ENCODE measurements around the gene IVD.
A peak's percentile ranks its signal among the peaks of the same experiment; 100 is the strongest.
"Not testable (repeated sequence)": the region's sequence is repeated elsewhere in the genome, so short reads cannot be mapped to it uniquely, and the experiment has no call there.

IVD gene

DNA sequence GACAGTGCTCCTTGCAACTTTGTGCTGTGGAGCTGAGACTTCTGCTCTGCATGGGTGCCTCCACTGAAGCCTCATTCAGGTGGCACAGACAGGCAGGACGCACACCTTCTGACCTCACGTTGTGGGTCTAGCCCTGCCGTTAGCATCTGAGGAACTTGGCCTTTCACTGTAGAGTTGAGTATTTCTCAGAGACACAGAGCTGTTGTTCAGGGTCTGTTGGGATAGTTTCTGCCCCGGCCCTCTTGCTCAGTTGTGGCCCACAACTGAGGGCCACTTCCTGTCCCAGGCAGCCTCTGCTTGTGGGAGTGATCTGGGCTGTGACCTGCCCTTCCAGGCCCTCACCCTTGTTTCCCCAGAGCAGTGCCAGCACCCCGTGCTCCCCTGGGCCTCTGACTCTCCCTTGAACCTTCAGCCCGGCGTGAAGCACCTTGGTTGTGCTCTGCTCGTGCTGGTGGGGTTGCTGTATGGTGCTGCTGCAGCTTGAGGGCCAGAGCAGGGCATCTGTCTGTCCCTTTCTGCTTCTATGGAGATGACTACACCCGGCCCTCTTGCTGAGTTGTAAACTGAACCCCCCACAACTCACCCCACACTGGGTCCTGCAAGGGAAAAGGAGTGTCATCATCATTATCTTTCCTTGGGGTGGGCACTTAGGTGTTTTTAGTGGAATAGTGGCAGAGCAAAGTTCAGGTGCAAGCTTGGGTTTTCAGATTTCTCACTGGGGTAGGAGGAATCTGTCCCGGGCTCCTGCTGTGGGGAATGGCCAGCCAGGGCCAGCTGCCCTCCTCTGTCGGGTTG, 46.9 kb downstream of the IVD start:
- H3K4me1 ChIP-seq (ENCODE audit: control insufficient read depth, insufficient read depth, low read length): peaks cover 48% of the 10 kb centered on the region
- no peak overlapping the region for H3K4me3 ChIP-seq (ENCODE audit: low read depth, low read length)
- no peaks in the 10 kb centered on the region for H3K27me3 ChIP-seq (ENCODE audit: control insufficient read depth, insufficient read depth, low read length)
- peaks cover 9% of the 10 kb centered on the region; the same call in 1 of the 2 replicates for H3K36me3 ChIP-seq (ENCODE audit: control insufficient read depth, insufficient read depth, low read length)
- H3K27ac ChIP-seq (ENCODE audit: low read depth, low read length): peak overlapping the region; percentile 35
- no peaks in the 10 kb centered on the region for H3K9me3 ChIP-seq (ENCODE audit: control insufficient read depth, insufficient read depth, low read length)
- H3K9ac ChIP-seq (ENCODE audit: low read depth, low read length): no peak overlapping the region; the same call in 1 of the 2 replicates

DNA sequence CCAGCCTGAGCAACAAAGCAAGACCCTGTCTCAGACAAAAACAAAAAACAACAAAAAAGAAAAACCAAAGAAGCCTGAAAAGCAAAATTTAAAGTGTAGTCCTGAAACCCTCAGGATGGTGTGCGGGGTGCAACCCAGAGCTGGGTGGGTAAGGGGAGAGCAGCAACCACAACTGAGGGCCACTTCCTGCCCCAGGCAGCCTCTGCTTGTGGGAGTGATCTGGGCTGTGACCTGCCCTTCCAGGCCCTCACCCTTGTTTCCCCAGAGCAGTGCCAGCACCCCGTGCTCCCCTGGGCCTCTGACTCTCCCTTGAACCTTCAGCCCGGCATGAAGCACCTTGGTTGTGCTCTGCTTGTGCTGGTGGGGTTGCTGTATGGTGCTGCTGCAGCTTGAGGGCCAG, 48.3 kb downstream of the IVD start:
- not testable (repeated sequence) for H3K27ac ChIP-seq (ENCODE audit: low read depth, low read length); H3K9me3 ChIP-seq (ENCODE audit: control insufficient read depth, insufficient read depth, low read length); H3K9ac ChIP-seq (ENCODE audit: low read depth, low read length); H3K27me3 ChIP-seq (ENCODE audit: control insufficient read depth, insufficient read depth, low read length); H3K4me3 ChIP-seq (ENCODE audit: low read depth, low read length)
- Histone ChIP-seq H3K36me3 (ENCODE audit: control insufficient read depth, insufficient read depth, low read length) (peaks cover 13% of the 10 kb centered on the region), H3K4me1 (ENCODE audit: control insufficient read depth, insufficient read depth, low read length) (peaks cover 48% of the 10 kb centered on the region)

DNA sequence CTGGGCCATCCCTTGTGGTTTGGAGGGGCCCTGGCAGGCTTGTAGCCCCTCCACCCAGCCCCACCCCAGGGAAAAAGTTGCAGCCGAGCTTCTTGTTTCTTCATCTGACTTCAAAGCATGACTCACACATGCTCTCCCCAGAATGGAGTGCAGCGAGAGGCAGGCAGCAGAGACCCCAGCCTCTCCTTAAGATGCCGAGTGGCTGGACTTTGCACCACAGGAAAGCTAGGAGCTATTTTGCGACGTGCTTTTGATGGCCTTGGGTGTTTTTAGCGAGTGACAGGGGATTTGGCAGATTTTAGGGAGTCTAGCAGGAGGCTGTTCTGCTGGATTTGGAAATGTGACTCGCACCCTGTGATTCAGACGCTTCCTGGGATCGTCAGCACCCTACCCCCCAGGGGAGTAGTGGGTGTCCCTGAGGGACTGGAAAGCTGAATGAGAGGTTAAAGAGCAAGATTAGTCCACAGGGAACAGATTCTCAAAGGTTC, 49.4 kb downstream of the IVD start:
- Histone ChIP-seq H3K27ac (ENCODE audit: low read depth, low read length) (no peak overlapping the region), H3K4me3 (ENCODE audit: low read depth, low read length) (no peak overlapping the region), H3K4me1 (ENCODE audit: control insufficient read depth, insufficient read depth, low read length) (peaks cover 48% of the 10 kb centered on the region), H3K9me3 (ENCODE audit: control insufficient read depth, insufficient read depth, low read length) (no peaks in the 10 kb centered on the region), H3K9ac (ENCODE audit: low read depth, low read length) (no peak overlapping the region), H3K36me3 (ENCODE audit: control insufficient read depth, insufficient read depth, low read length) (peaks cover 20% of the 10 kb centered on the region), H3K27me3 (ENCODE audit: control insufficient read depth, insufficient read depth, low read length) (no peaks in the 10 kb centered on the region)

DNA sequence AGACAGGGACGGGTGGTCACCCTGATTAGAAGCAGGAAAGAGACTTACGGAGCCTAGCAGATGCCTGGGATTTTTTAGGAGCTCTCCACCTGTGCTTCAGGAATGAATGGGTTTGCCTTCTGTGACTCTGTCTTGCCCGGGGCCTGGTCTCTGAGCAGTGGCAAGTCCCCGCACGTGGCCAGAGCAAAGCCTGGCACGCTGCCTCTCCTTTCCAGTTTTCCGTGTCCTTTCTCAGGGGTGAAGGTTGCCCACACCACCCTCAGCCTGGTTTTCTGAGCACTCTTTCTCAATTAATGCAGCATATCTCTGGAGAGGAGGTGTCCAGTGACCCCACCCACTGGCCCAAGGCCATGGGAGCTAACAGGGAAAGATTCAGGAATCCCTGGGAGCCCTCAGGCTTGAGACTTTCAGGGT, 50.7 kb downstream of the IVD start:
- Histone ChIP-seq H3K4me1 (ENCODE audit: control insufficient read depth, insufficient read depth, low read length) (peaks cover 37% of the 10 kb centered on the region), H3K36me3 (ENCODE audit: control insufficient read depth, insufficient read depth, low read length) (peaks cover 33% of the 10 kb centered on the region), H3K4me3 (ENCODE audit: low read depth, low read length) (no peak overlapping the region), H3K9me3 (ENCODE audit: control insufficient read depth, insufficient read depth, low read length) (no peaks in the 10 kb centered on the region), H3K9ac (ENCODE audit: low read depth, low read length) (no peak overlapping the region), H3K27me3 (ENCODE audit: control insufficient read depth, insufficient read depth, low read length) (no peaks in the 10 kb centered on the region), H3K27ac (ENCODE audit: low read depth, low read length) (no peak overlapping the region)

DNA sequence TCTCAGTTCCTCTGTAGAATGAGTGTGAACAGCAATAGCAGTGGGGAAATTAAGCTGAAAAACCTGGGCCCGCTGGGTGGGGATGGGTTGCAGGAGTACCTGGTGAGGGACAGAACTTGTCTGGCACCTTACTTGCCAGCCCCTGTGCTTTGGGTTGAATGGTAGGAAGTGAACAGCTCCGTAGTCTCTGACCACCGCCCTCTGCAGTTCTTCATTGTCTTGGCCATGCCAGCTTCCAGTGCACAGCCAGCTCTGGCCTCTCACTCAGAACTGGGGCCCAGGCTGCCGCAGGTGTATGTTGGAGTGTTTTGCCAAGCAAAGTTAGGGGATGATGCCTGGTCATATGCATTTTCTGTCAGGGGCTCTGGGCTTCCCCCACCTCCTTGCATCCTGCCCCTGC, 51.1 kb downstream of the IVD start:
- Histone ChIP-seq H3K4me1 (ENCODE audit: control insufficient read depth, insufficient read depth, low read length) (peaks cover 32% of the 10 kb centered on the region), H3K9me3 (ENCODE audit: control insufficient read depth, insufficient read depth, low read length) (no peaks in the 10 kb centered on the region), H3K9ac (ENCODE audit: low read depth, low read length) (no peak overlapping the region), H3K27me3 (ENCODE audit: control insufficient read depth, insufficient read depth, low read length) (no peaks in the 10 kb centered on the region), H3K27ac (ENCODE audit: low read depth, low read length) (no peak overlapping the region), H3K4me3 (ENCODE audit: low read depth, low read length) (no peak overlapping the region), H3K36me3 (ENCODE audit: control insufficient read depth, insufficient read depth, low read length) (peaks cover 37% of the 10 kb centered on the region)

DNA sequence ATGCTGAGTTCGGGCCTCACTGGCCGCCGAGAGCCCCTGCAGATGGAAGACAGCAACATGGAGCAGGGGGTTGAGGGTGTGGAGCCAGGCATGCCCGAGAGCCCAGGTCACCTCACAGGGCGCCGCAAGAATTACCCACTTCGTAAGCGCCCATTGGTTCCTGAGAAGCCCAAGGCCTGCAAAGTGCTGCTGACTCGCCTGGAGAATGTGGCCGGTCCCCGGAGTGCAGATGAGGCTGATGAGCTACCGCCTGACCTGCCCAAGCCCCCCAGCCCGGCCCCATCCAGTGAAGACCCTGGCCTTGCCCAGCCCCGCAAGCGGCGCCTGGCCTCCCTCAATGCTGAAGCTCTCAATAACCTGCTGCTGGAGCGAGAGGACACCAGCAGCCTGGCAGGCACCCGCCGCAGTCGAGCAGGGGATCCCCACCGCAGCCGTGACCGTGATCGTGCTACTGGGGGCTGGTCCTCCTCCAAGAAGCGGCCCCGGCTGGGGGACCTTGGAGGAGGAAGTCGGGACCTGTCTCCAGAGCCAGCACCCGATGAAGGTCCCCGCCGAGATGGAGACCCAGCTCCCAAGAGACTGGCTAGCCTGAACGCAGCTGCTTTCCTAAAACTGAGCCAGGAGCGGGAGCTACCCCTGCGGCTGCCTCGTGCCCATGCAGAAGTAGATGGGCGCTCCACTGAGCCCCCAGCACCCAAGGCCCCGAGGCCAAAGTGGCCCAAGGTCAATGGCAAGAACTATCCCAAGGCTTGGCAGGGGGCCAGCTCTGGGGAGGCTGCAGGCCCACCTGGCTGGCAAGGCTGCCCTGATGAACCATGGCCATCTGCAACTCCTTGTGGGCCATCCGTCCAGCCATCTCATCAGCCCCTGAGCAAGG, 53.1 kb downstream of the IVD start:
- Histone ChIP-seq H3K9ac (ENCODE audit: low read depth, low read length) (no peak overlapping the region), H3K27me3 (ENCODE audit: control insufficient read depth, insufficient read depth, low read length) (no peaks in the 10 kb centered on the region), H3K9me3 (ENCODE audit: control insufficient read depth, insufficient read depth, low read length) (no peaks in the 10 kb centered on the region), H3K4me3 (ENCODE audit: low read depth, low read length) (no peak overlapping the region), H3K36me3 (ENCODE audit: control insufficient read depth, insufficient read depth, low read length) (peaks cover 57% of the 10 kb centered on the region), H3K4me1 (ENCODE audit: control insufficient read depth, insufficient read depth, low read length) (peaks cover 15% of the 10 kb centered on the region; the same call in 1 of the 2 replicates), H3K27ac (ENCODE audit: low read depth, low read length) (no peak overlapping the region)

DNA sequence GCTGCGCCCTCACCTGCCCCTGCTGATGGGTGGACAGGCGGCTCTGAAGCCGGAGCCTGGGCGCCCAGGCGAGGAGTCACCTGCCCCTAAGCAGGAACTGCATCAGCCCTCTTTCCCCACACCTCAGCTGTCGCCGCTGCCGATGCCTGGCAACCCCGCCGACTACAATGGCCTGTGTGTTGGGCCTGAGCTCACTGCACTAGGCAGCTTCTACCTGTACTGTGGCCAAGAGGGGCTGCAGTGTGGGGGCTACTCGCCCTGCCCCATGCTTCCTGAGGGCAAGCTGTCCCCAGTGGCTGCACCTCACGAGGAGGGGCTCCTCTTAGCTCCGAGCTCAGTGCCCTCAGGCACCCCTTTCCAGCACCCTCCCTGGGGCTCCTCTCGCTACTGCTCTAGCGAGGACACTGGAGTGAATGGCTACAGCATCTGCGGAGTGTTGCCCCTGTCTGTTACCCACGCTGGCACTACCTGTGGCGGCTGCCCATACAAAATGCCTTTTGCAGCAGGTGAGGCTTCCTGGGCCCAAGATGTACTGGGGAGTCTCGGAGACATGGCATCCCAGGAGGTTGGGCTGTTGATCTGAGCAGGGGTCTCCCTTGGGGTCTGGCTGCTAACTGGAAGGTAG, 53.9 kb downstream of the IVD start:
- H3K27ac ChIP-seq (ENCODE audit: low read depth, low read length): no peak overlapping the region
- no peak overlapping the region for H3K4me3 ChIP-seq (ENCODE audit: low read depth, low read length)
- H3K4me1 ChIP-seq (ENCODE audit: control insufficient read depth, insufficient read depth, low read length): peaks cover 12% of the 10 kb centered on the region; the same call in 1 of the 2 replicates
- peaks cover 64% of the 10 kb centered on the region for H3K36me3 ChIP-seq (ENCODE audit: control insufficient read depth, insufficient read depth, low read length)
- no peaks in the 10 kb centered on the region for H3K27me3 ChIP-seq (ENCODE audit: control insufficient read depth, insufficient read depth, low read length)
- H3K9me3 ChIP-seq (ENCODE audit: control insufficient read depth, insufficient read depth, low read length): no peaks in the 10 kb centered on the region
- H3K9ac ChIP-seq (ENCODE audit: low read depth, low read length): no peak overlapping the region

DNA sequence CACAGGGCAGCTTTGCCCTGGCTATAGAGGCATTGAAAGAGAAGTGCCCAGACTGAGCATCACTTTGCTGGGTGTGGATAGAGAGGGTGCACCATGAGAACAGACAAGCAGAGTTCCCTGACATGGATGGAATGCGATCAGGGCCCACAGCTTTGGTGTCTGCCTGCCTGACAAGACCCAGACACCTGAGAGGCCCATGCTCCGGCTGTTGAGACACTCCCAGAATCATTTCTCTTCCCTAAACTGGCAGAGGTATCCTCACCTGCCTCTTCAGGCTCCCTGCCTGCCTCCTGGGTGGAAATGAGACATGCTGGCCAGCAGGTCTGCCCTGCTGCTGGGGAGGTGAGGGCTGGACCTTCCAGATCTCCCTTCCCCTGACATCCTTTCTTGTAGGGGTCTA, 54.8 kb downstream of the IVD start:
- H3K9ac ChIP-seq (ENCODE audit: low read depth, low read length): no peak overlapping the region
- H3K4me3 ChIP-seq (ENCODE audit: low read depth, low read length): no peak overlapping the region
- H3K9me3 ChIP-seq (ENCODE audit: control insufficient read depth, insufficient read depth, low read length): no peaks in the 10 kb centered on the region
- no peaks in the 10 kb centered on the region for H3K27me3 ChIP-seq (ENCODE audit: control insufficient read depth, insufficient read depth, low read length)
- H3K27ac ChIP-seq (ENCODE audit: low read depth, low read length): no peak overlapping the region
- H3K36me3 ChIP-seq (ENCODE audit: control insufficient read depth, insufficient read depth, low read length): peaks cover 73% of the 10 kb centered on the region
- peaks cover 10% of the 10 kb centered on the region; the same call in 1 of the 2 replicates for H3K4me1 ChIP-seq (ENCODE audit: control insufficient read depth, insufficient read depth, low read length)

DNA sequence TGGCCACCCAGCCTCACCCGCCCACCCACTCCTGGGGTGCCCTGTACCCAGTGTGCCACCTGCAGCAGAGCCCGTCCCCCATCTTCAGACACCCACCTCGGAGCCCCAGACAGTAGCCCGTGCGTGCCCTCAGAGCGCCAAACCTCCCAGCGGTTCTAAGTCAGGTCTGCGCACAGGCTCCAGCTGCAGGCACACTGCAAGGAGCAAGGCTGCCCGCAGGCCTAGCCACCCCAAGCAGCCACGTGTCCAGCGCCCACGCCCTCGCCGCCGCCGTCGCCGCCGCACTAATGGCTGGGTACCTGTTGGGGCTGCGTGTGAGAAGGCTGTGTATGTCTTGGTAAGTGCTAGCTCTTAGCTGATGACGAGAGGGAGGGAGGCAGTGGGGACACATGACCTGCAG, 56.4 kb downstream of the IVD start:
- H3K27me3 ChIP-seq (ENCODE audit: control insufficient read depth, insufficient read depth, low read length): no peaks in the 10 kb centered on the region
- no peak overlapping the region for H3K4me3 ChIP-seq (ENCODE audit: low read depth, low read length)
- H3K9ac ChIP-seq (ENCODE audit: low read depth, low read length): no peak overlapping the region
- H3K36me3 ChIP-seq (ENCODE audit: control insufficient read depth, insufficient read depth, low read length): peaks cover 88% of the 10 kb centered on the region
- H3K27ac ChIP-seq (ENCODE audit: low read depth, low read length): no peak overlapping the region
- H3K9me3 ChIP-seq (ENCODE audit: control insufficient read depth, insufficient read depth, low read length): no peaks in the 10 kb centered on the region
- no peaks in the 10 kb centered on the region for H3K4me1 ChIP-seq (ENCODE audit: control insufficient read depth, insufficient read depth, low read length)

DNA sequence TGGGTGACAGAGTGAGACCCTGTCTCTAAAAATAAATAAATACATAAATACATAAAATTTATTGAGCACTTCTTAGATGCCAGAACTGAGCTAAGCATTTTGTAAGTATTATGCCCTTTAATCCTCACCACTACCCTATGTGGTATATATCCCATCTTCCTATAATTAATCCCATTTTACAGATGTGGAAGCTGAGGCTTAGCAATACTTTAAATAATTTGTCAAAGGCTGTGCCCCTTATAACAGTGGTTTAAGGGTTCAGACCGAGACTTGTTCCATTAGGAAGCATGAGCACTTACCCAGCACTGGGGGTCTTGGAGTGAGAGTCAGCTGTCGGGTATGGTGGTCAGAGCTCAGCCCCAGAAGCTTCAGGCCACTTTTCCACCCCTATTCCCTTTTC, 57.7 kb downstream of the IVD start:
- no peak overlapping the region for H3K4me3 ChIP-seq (ENCODE audit: low read depth, low read length)
- H3K27ac ChIP-seq (ENCODE audit: low read depth, low read length): no peak overlapping the region
- H3K27me3 ChIP-seq (ENCODE audit: control insufficient read depth, insufficient read depth, low read length): no peaks in the 10 kb centered on the region
- peaks cover 98% of the 10 kb centered on the region for H3K36me3 ChIP-seq (ENCODE audit: control insufficient read depth, insufficient read depth, low read length)
- no peaks in the 10 kb centered on the region for H3K4me1 ChIP-seq (ENCODE audit: control insufficient read depth, insufficient read depth, low read length)
- no peaks in the 10 kb centered on the region for H3K9me3 ChIP-seq (ENCODE audit: control insufficient read depth, insufficient read depth, low read length)
- no peak overlapping the region for H3K9ac ChIP-seq (ENCODE audit: low read depth, low read length)
